Common myeloid progenitor, CD34-positive (primary cell): ENCODE data around the gene UBR3.

Experiments used
- CTCF ChIA-PET: fragments of 350-600 bp; sonication (Branson Sonifier 250); formaldehyde crosslinking; loops from one replicate; lab custom pipeline; 2021; ENCODE audit warnings: antibody characterized with exemption; lab: Charles Lee
- POLR2A ChIA-PET: fragments of 350-600 bp; sonication (Branson Sonifier 250); formaldehyde crosslinking; loops from one replicate; lab custom pipeline; 2021; ENCODE audit warnings: antibody characterized with exemption; lab: Charles Lee
- DNase-seq, 3 donors: peaks; one replicate each; pipeline versions ENCODE4 v3.0.0 to v3.0.0-alpha.2; 2013
- H3K27ac ChIP-seq, 2 experiments: 1 replicate in 1 of 2; 2 replicates in 1 of 2; pipeline ENCODE4 v1.7.0; 2013; ENCODE audit warnings: inconsistent platforms in 2 of 2, low read length in 2 of 2, mild to moderate bottlenecking in 2 of 2, low read depth in 1 of 2, moderate library complexity in 1 of 2; ENCODE audit not compliant: severe bottlenecking in 2 of 2, insufficient read depth in 1 of 2, poor library complexity in 1 of 2
- H3K27me3 ChIP-seq, 5 experiments: replicated peaks in 2 of 5; 1 replicate in 3 of 5; 2 replicates in 2 of 5; pipeline versions ENCODE4 v1.6.1 to v1.7.0; 2013; ENCODE audit warnings: low read length in 4 of 5, mild to moderate bottlenecking in 2 of 5, moderate library complexity in 2 of 5, inconsistent platforms in 1 of 5; ENCODE audit not compliant: insufficient read depth in 5 of 5, control insufficient read depth in 4 of 5
- H3K36me3 ChIP-seq, 4 experiments: 1 replicate in 2 of 4; 2 replicates in 2 of 4; pipeline versions ENCODE4 v1.6.1 to v1.7.0; 2013; ENCODE audit warnings: low read length in 3 of 4, control low read depth in 1 of 4, mild to moderate bottlenecking in 1 of 4; ENCODE audit not compliant: control insufficient read depth in 4 of 4, insufficient read depth in 4 of 4
- H3K4me1 ChIP-seq, 4 experiments: 1 replicate in 3 of 4; 2 replicates in 1 of 4; pipeline versions ENCODE4 v1.6.1 to v1.7.1; 2013; ENCODE audit warnings: low read length in 3 of 4, mild to moderate bottlenecking in 3 of 4, control low read depth in 1 of 4, inconsistent platforms in 1 of 4, moderate library complexity in 1 of 4; ENCODE audit not compliant: control insufficient read depth in 4 of 4, insufficient read depth in 4 of 4; ENCODE audit errors: control extremely low read depth in 1 of 4
- H3K4me3 ChIP-seq, 7 experiments: 1 replicate in 4 of 7; 2 replicates in 3 of 7; pipeline versions ENCODE4 v1.5.1 to v1.7.0; 2013; ENCODE audit warnings: mild to moderate bottlenecking in 7 of 7, low read length in 6 of 7, moderate library complexity in 6 of 7, inconsistent platforms in 2 of 7, low read depth in 2 of 7, control low read depth in 1 of 7; ENCODE audit not compliant: insufficient read depth in 4 of 7, control insufficient read depth in 1 of 7; ENCODE audit errors: extremely low read depth in 1 of 7
- H3K9me3 ChIP-seq, 5 experiments: 1 replicate in 4 of 5; 2 replicates in 1 of 5; pipeline versions ENCODE4 v1.6.1 to v1.7.1; 2013; ENCODE audit warnings: low read length in 4 of 5, mild to moderate bottlenecking in 2 of 5, inconsistent platforms in 1 of 5, low read depth in 1 of 5, moderate library complexity in 1 of 5; ENCODE audit not compliant: control insufficient read depth in 4 of 5, insufficient read depth in 2 of 5; ENCODE audit errors: control extremely low read depth in 1 of 5
- WGBS: methylation state at CpG from one replicate; pipeline ENCODE4 v1.1.5; 2013; ENCODE audit not compliant: insufficient coverage; 5-methylcytosine and 5-hydroxymethylcytosine counted together

UBR3 gene

DNA sequence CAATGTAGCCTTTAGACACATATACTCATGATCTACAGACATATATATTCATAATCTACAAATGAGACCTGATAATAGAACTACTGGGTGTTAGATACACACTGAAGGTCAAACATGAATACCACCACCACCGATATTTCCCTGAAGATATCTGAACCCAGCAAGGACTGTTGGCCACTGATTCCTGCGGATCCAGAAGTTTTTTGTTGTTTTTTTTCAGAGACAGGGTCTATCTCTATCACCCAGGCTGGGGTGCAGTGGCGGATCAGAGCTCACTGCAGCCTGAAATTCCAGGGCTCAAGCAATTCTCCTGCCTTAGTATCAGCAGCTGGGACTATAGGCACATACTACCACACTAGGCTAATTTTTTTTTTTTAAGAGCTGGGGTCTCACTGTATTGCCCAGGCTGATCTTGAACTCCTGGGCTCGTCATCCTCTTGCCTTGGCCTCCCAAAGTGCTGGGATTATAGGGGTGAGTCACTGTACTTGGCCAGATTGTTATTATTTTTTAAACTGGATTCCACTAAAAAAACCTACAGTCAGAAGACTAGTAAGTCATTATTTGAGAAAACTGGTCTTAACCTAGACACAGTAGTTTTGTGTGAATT, 4.4 kb upstream of the UBR3 start:
- Histone ChIP-seq H3K36me3 (peaks cover 6 to 26% (median 15%) of the 10 kb centered on the region in 4 experiments), H3K4me3 (peak overlapping the region in 1 of 7 experiments; percentile 4), H3K27ac (no peak overlapping the region), H3K9me3 (no peaks in the 10 kb centered on the region), H3K4me1 (peaks cover 3 to 35% (median 21%) of the 10 kb centered on the region in 4 experiments), H3K27me3 (no peaks in the 10 kb centered on the region)
- POLR2A ChIA-PET: no interaction called here
- CTCF ChIA-PET: interaction anchor here (1.0 to 1.4 kb wide), 2 partner anchors 9 to 106 kb away, joined by 4 read pairs; no protein-coding TSS in a partner anchor
- no peak for DNase-seq
- 94% methylated on average over 3 of the region's 4 CpGs for WGBS

- ChIA-PET CTCF (interaction anchor here (0.7 to 2.7 kb wide), 7 partner anchors 9 to 261 kb away, joined by 3 to 12 read pairs (median 4); no protein-coding TSS in a partner anchor), POLR2A (interaction anchor here (0.7 kb wide), 1 partner anchor 1128 kb away, joined by 3 read pairs; no protein-coding TSS in a partner anchor)
- 57% methylated on average over 1 of the region's 4 CpGs for WGBS
- Histone ChIP-seq H3K36me3 (peaks cover 4 to 16% (median 11%) of the 10 kb centered on the region in 4 experiments), H3K27ac (peak overlapping the region; percentile 66 to 86), H3K4me3 (peak overlapping the region; percentile 81 to 92 (median 89)), H3K9me3 (no peaks in the 10 kb centered on the region), H3K4me1 (peaks cover 8 to 45% (median 30%) of the 10 kb centered on the region in 4 experiments), H3K27me3 (no peaks in the 10 kb centered on the region)
- no peak for DNase-seq
These were observed 3.3 kb upstream of the UBR3 start for GRCh38 chr2:169823996-169824372.

GRCh38 chr2:169824373-169825333, 2.6 kb upstream of the UBR3 start, which contains the start of gene METTL5:
Gene METTL5 (minus strand): TSS chr2:169824905. CDS start chr2:169824597, 308 bp downstream.
- Histone ChIP-seq H3K27ac (peak within 1 kb of the TSS; percentile 66 to 86), H3K36me3 (peaks cover 4 to 9% (median 9%) of the 10 kb centered on the region in 4 experiments), H3K4me3 (peak within 1 kb of the TSS; percentile 81 to 92 (median 89)), H3K27me3 (no peaks in the 10 kb centered on the region), H3K4me1 (peaks cover 10 to 44% (median 33%) of the 10 kb centered on the region in 4 experiments), H3K9me3 (no peaks in the 10 kb centered on the region)
- CTCF ChIA-PET: interaction anchor here (0.5 to 2.7 kb wide), 13 partner anchors 9 to 262 kb away, joined by 3 to 12 read pairs (median 3); no protein-coding TSS in a partner anchor
- peak; percentile 77 to 79 (median 78) for DNase-seq
- POLR2A ChIA-PET: interaction anchor here (0.7 kb wide), 1 partner anchor 1129 kb away, joined by 3 read pairs; no protein-coding TSS in a partner anchor
- WGBS: under 1% methylated on average over 47 of the region's 61 CpGs

GRCh38 chr2:169828141-169828811, 1.0 kb downstream of the UBR3 start:
- H3K27ac ChIP-seq: peak overlapping the region; percentile 50 to 73
- H3K4me3 ChIP-seq: peak overlapping the region; percentile 75 to 96 (median 82)
- peak; percentile 46 to 79 (median 74) for DNase-seq
- no peaks in the 10 kb centered on the region for H3K27me3 ChIP-seq
- ChIA-PET CTCF (interaction anchor here (0.6 to 1.8 kb wide), 7 partner anchors 12 to 55 kb away, joined by 3 to 8 read pairs (median 3); no protein-coding TSS in a partner anchor), POLR2A (interaction anchor here (0.5 to 0.6 kb wide), 2 partner anchors 75 to 1948 kb away, joined by 3 read pairs; no protein-coding TSS in a partner anchor)
- 3% methylated on average over 13 of the region's 13 CpGs for WGBS
- H3K4me1 ChIP-seq: peaks cover 10 to 36% (median 27%) of the 10 kb centered on the region in 4 experiments
- H3K9me3 ChIP-seq: no peaks in the 10 kb centered on the region
- no peaks in the 10 kb centered on the region for H3K36me3 ChIP-seq

DNA sequence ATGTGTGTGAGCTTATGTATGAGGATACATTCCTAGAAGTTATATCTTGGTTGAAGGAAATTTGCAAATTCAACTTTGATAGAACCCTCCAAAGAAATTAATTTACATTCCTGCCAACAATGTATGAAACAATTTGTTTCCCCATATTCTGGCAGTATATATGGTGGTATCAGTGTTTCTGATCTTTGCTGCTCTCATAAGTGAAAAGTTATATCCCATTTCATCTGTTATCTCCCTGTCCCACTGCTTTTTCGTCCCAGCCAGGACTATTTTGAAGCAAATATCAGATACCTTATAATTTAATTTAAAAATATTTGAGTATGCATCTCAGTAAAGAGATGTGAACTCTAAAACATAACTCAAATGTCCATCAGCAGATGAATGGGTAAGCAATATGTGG, 7.1 kb downstream of the UBR3 start:
- no peak for DNase-seq
- no CpG with 5 or more reads among the region's 1 CpG for WGBS
- POLR2A ChIA-PET: interaction anchor here (1.1 kb wide), 1 partner anchor 49 kb away, joined by 3 read pairs; no protein-coding TSS in a partner anchor
- Histone ChIP-seq H3K4me1 (peaks cover 0 to 1% (median 0%) of the 10 kb centered on the region in 4 experiments), H3K9me3 (no peaks in the 10 kb centered on the region), H3K27me3 (no peaks in the 10 kb centered on the region), H3K36me3 (peaks cover 0 to 2% (median 0%) of the 10 kb centered on the region in 4 experiments), H3K27ac (no peak overlapping the region), H3K4me3 (no peak overlapping the region)
- CTCF ChIA-PET: interaction anchor here (1.0 to 1.1 kb wide), 2 partner anchors 11 to 15 kb away, joined by 3 to 4 read pairs; no protein-coding TSS in a partner anchor

DNA sequence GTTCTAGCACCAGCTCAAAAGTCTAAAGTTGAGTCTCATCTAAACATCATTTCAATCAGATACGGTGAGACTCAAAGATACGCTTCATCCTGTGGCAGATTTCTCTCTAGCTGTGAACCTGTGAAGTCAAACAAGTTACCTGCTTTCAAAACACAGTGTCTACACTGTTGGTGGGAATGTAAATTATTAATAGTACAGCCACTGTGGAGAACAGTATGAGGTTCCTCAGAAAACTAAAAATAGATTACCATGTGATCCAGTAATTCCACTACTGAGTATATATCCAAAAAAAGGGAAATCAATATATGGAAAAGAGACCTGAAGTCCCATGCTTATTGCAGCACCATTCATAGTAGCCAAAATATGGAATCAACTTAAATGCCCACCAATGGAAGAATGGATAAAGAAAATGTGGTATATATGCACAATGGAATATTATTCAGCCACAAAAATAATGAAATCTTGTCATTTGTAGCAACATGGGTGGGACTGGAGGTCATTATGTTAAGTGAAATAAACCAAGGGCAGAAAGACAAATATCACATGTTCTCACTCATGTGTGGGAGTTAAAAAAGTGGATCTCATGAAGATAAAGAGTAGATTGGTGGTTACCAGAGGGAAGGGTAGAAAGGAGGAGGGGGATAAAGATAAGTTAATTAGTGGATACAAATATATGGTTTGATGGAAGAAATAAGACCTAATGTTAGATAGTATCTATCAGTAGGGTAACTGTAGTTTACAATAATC, 11.7 kb downstream of the UBR3 start:
- 100% methylated on average over 2 of the region's 2 CpGs for WGBS
- ChIA-PET POLR2A (no interaction called here), CTCF (no interaction called here)
- DNase-seq: no peak
- Histone ChIP-seq H3K27me3 (no peaks in the 10 kb centered on the region), H3K9me3 (no peaks in the 10 kb centered on the region), H3K4me1 (no peaks in the 10 kb centered on the region), H3K27ac (no peak overlapping the region), H3K4me3 (no peak overlapping the region), H3K36me3 (peaks cover 0 to 8% (median 5%) of the 10 kb centered on the region in 4 experiments)
